H1 (cell line): ENCODE data around the gene DCAF8L2. TPM values are rescaled to one million over a fixed set of nuclear protein-coding genes. Genes with fewer than 3 reads are reported as not detected.

ENCODE experiments used
- GABPA ChIP-seq: IDR thresholded peaks from 2 replicates; pipeline ENCODE4 v1.6.1; 2011; ENCODE audit warnings: mild to moderate bottlenecking, low read length, moderate library complexity, borderline replicate concordance; ENCODE audit not compliant: insufficient read depth
- YY1 ChIP-seq: IDR thresholded peaks from 2 replicates; pipeline ENCODE4 v1.6.1; 2011; ENCODE audit warnings: low read depth, mild to moderate bottlenecking, low read length
- polyA plus RNA-seq, 7 experiments: library from polyadenylated mRNA; depleted of rRNA in 3 of 7; stranded (reverse) in 5 of 7; unstranded in 2 of 7; fragments of >200 nt in 5 of 7; fragments of 200-250 nt in 2 of 7; gene quantifications; 1 replicate in 5 of 7; 2 replicates in 1 of 7; 4 replicates in 1 of 7; pipeline versions ENCODE4 v1.2.1 to v1.2.3, GENCODE V29; 2011 to 2013; ENCODE audit warnings: missing spikeins in 2 of 7, mixed read lengths in 2 of 7
- total RNA-seq: library from RNA; stranded (reverse); fragmentation: NEBNext Ultra II Directional; extraction: Animal tissue kit (Norgen Biotek cat#: 25700); gene quantifications from 2 replicates; pipeline ENCODE4 v1.2.1, GENCODE V29; 2021
- TF ChIP-seq, protein P1 (sequence below): IDR thresholded peaks from 2 replicates; pipeline ENCODE4 v1.6.1; 2012; ENCODE audit warnings: inconsistent platforms

DCAF8L2 gene
- total and polyA plus RNA-seq, 2 of the 8 experiments (the other 6 are each of a cell fraction or from before 2014, with no cell fraction given): not detected

DNA sequence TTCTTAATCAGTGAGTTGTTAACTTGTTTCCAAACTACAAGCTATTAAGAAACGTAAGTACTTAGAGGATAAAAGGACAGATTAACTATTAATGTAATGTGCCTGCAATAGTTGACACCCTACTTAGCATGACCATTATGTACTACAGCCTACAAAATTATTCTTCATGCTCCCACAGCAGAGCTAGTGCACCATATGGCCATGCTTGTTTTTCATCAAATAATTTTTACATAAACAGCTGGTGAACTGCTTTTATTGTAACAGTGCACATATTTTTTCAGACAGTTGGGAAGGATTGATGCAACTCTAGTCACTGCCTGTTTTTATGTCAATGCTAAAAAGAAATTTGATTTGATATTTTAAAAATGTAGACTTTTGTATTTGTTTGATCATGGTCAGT is 207.4 kb downstream of the DCAF8L2 start (continued):
- no peak for TF ChIP-seq GABPA
- no peak for TF ChIP-seq YY1
- TF ChIP-seq, protein P1, sequence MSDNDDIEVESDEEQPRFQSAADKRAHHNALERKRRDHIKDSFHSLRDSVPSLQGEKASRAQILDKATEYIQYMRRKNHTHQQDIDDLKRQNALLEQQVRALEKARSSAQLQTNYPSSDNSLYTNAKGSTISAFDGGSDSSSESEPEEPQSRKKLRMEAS: no peak

Other genes with a start within 250 kb of the DCAF8L2 start
- not detected in 2 replicates for gene PPP4R3C, start 127.0 kb upstream of the DCAF8L2 start, total RNA-seq
- not detected in 2 replicates for gene PPP4R3C, start 127.0 kb upstream of the DCAF8L2 start, polyA plus RNA-seq (2011; rRNA removed)
- gene MAGEB10, start 217.6 kb downstream of the DCAF8L2 start, total RNA-seq: not detected in 2 replicates
- not detected in 2 replicates for gene MAGEB10, start 217.6 kb downstream of the DCAF8L2 start, polyA plus RNA-seq (2011; rRNA removed)